Upper lobe of left lung (tissue), 4 donors: Measurements from ENCODE around the gene ANAPC2.

Source experiments
- CTCF ChIP-seq, 6 experiments: fragments of 450-650 bp in 4 of 6; fragments of 200-600 bp in 2 of 6; sonication (generic) in 2 of 6; IDR thresholded peaks; one replicate each; pipeline ENCODE4 v1.5.1; 2016 to 2019; ENCODE audit warnings: antibody characterized with exemption in 6 of 6
- EP300 ChIP-seq, 4 donors: sonication (generic); formaldehyde crosslinking; IDR thresholded peaks; one replicate each; pipeline ENCODE4 v1.5.1; 2017; ENCODE audit warnings: antibody characterized with exemption in 4 of 4, control low read depth in 2 of 4
- POLR2A ChIP-seq, 4 donors: fragments of 450-650 bp; IDR thresholded peaks; one replicate each; pipeline ENCODE4 v1.5.1; 2016 to 2017; ENCODE audit warnings: antibody characterized with exemption in 4 of 4, mild to moderate bottlenecking in 2 of 4
- POLR2AphosphoS5 ChIP-seq, 2 donors: sonication (generic); formaldehyde crosslinking; IDR thresholded peaks; one replicate each; pipeline ENCODE4 v1.5.1; 2017; ENCODE audit warnings: antibody characterized with exemption in 2 of 2

- no peak for TF ChIP-seq POLR2AphosphoS5 (IDR thresholded peaks at IDR 0.05)
- no peak for TF ChIP-seq CTCF (IDR thresholded peaks at IDR 0.05)
- TF ChIP-seq POLR2A (IDR thresholded peaks at IDR 0.05), result no peak
- no peak for TF ChIP-seq EP300 (IDR thresholded peaks at IDR 0.05)
Measured at GRCh38 chr9:137199411-137200121, 11.2 kb upstream of the ANAPC2 start.
